ENCODE measurements around the gene MICAL3.

MICAL3 gene

DNA sequence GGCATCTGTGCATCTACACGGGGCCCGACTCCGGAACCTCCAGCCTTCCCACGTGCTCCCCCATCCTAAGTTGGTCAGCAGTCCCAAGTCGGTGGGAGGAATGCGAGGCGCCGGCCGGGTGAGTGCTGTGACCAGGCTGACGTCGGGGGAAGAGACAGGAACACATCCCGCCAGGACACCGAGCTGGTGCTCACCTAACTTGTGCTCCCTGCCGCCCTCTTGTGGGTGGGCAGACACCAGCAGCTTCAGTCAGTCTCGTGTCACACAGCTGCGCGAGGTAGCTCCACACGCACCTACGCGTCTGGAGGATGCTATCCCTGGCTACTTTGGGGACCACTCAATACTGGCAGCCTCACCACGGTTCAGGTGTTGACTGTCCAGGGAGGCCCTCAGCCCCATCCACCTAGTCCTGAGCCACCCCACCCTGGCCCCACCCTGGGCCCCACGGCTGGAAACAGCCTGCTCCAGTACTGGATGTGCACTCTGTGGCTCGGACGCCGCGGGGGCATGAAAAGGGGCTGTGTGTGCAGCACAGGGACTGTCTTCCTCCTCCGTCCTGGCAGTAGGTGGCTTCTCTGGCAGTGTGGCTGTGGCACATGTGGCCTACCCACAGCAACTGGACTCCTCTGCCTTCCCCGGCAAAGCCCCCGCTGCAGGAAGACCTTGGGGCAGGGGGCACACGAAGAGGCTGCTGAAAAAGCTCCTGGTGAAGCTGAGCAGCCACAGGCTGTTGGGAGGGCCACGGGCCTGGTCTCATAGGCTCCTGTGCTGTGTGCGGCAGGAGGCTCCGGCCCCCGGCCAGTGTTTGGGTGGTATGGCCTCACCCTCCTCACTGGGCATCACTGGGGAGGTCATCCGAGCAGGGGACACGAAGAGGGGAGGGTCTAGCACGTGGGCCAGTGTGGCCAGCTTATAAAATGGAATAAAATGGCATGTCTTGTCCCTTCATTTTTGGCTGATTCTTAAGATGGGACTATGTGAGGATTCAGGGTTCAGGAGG lies 238.9 kb downstream of the MICAL3 start:
- peak; percentile 87 for DNase-seq

DNA sequence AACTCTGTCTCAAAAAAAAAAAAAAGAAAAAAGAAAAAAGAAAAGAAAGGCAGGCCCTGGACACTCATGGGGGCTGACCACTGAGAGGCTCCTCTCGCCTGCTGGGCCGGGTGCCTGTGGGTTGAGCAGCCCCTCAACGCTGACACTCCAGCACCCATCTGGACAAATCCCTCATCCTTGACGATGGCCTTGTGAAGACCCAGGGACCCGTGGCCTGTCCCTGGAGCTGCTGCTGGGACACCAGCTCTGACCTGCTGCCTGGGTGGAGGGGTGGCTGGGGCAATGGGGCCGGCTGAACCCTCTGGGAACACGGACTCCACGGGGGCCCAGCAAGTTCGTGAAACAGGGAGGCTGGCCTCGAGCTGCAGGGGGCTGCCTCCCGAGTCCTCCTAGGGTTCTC lies 239.6 kb downstream of the MICAL3 start:
- no peak for DNase-seq

DNA sequence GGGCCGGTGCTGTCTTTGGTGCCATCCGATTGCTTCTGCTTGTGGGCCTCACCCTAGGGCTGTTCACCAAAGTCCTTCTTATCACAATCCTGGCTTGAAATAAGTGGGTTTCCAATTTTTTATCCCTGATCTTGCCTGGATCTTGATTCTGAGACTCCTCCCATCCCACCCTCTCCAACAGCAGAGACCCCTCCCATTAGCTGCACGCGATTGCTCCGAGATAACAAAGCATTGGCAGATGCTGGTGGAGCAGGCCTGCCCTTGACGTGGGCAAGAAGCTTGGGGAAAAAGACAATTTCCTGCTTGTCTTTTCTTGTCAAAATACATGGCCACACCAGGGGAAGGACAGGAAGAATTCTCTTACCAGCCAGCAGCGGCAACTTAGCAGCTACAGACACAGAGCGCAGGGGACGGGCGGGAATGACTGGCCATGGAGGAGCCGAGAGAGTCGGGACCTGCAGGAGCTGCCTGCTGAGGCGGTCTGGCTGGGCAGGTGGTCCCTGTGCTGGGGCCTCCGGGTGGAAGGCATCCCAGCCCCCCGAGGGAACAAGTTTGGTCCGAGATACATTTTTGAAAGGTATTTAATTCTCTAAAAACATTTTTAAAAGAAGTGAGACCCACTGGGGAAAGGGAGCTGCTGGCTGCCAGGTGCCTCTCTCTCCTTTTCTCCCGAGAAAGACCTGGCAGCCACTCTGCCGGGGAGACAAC lies 240.4 kb downstream of the MICAL3 start:
- DNase-seq = no peak

DNA sequence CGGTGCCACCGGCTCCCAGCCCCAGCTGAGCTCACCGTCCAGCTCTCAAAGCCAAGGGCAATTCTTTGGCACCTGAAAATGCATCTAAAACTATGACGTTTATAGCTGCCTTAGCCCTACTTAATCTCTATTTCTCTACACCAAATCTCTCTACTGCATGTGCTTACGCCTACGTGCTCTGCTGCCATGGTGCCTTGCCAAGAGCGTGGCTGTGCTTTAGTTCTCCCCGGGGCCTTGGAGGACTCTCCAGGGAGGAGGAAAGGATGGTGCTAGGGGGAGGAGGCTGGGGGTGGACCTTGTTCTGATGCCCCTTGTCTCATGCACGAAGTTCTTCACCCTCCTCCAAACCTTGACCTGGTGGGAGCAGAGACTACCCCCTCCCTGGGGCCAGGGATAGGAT lies 241.0 kb downstream of the MICAL3 start:
- DNase-seq = no peak

DNA sequence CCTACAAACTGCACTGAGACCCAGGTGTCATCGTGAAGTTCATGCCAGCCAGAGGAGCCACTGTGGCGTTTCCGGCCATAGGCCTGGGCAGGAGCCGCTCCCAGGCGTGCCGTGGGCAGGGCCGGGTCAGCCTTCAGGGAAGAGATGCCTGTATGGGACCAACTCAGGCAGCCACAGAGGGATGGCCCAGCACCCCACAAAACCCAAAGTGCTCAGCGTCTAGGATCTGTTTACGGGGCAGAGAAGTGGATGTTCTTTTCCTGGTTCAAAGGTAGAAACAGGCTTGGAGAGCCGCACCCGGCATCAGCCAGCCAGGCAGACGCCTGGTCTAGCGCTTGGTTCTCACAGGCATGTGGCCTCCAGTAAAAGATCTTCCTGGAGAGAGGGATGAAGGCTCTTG lies 241.7 kb downstream of the MICAL3 start:
- DNase-seq = no peak

DNA sequence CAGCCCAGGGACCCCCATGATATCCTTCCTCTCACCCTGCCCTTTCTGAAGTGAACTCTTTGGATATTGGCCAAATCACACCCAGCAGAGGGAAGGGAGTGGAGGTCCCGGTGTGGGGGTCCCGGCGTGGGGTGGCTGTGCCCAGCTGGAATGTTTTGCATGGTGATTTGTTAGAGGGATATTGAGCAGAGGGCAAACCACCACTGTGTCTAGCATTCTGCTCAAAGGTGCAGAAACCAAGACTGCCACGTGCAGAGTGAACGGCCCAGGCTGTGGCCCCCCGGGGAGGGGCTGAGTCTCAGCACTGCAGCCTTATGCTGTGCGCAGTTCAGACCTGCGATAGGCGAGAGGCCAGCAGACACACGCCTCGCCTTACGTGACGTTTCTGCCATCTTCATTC lies 242.2 kb downstream of the MICAL3 start:
- no peak for DNase-seq

DNA sequence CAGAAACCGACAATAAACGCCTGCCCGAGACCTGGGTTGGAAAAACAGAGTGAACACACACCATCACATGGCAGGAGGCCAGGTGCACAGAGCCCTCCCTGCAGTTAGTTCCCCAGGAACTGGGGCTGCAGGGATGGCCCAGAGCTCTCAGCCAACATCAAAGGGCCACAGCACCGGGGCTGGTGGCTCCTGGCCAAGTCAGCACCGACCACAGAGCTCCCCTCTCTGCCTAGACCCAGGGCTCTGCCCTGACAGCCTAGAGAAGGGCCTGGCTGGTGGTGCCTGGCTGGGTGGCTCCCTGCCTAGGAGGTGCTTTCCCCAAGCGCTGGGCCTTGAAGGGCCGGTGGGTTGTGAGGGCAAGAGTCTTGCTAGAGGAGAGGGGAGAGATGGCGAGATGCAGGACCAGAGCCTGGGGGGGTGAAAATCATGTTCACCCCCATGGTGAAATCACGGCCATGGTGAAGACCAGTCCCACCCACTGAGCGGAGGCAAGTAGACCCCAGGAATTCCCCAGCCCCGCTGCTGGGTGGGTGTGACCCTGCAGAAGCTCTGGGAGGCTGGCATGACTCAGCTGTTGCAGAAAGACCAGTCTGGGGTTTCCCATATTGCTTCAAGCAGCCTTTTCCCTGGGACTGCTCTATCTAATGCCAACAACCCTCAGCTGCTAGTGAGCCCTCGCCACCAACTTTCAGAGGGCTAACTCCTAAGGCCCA lies 242.9 kb downstream of the MICAL3 start:
- DNase-seq = peak; percentile 86

DNA sequence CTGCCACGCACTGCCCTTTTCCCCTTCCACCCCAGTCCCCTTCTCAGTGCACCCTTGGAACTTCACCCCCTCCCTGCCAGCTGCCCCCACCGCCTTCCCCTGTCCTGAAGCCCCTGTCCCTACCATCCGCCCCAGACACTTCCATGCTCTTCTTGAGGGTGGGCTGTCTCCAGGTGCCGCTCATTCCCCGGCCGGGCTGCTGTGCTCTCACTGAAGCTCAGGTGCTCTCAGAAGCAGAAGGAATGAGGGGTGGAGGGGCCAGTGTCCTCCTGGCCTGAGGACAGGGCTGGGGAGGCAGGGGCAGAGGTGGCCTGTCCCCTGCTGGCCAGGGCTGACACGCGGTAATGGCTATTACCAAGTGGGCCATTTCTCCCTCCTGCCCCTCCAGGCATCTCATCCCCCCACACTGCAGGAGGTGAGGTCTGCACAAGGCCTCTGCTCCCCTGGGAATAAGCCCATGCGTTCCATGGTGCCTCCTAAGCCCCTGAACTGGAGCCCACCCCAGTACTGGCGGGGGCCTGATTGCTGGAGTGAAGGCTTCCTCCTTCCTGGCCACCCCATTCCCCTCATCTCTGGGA lies 243.5 kb downstream of the MICAL3 start:
- DNase-seq = no peak

DNA sequence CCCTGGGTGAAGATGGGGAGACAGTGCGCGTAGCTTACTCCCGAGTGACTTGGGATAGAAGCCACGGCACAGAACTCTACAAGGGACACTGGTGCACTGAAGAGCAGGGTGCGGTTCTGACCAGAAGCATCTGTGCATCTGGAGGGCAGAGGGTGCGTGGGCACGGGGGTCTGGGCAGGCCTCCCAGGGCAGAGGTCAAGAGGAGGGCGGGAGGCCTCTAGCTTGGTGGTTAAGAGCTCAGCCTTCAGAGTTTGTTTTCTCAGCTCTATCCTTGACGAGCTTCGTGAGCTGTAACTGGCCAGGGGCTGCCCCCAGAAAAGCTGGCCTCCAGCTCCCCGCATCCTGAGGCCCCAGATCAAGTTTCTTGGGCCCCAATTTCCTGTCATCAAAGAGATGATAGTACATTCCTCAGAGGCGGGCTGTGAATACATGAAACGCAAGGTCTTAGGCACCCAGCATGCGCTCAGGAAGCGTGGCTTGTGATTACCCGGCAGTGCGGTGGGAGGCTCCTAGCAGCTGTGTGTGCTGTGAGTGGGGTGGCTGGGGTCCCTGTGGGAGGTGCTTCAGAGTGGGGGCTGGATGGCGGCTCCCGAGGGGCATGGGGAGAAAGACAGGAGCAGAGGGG lies 244.1 kb downstream of the MICAL3 start:
- DNase-seq = no peak

DNA sequence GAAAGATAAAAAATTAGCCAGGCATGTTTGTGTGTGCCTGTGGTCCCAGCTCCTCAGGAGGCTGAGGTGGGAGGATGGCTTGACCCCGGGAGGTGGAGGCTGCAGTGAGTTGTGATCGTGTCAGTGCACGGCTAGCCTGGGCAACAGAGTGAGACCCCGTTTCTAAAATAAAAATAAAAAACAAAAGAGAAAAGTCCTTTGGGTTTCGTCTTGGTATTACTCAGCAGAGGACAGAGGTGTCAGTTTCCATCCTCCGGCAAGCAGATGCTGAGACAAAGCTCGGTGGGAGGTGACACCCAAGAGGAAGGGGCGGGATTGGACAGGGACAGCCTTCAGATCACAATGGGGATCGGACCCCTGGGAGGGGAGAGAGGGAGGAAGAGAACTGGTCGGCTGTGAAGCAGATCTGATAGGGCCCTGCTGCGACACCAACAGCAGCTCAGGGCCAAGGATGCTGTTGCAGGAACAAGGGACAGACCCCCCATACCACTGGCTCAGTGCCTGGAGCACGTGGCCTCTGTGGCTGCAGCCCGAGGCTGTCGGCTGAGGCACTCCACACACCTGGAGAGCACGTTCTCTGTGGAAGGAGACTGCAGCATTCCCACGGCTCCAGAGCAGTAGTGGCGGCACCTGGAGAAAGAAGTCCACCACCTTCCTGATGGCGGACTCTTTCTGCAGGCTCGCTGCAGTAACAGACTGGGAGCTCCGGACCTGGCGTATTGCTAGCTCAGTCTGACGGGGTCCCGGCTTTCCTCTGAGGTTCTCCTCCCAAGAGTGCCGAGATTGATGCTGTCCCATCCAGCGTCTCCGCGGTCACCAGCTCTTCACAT lies 244.9 kb downstream of the MICAL3 start:
- no peak for DNase-seq

DNA sequence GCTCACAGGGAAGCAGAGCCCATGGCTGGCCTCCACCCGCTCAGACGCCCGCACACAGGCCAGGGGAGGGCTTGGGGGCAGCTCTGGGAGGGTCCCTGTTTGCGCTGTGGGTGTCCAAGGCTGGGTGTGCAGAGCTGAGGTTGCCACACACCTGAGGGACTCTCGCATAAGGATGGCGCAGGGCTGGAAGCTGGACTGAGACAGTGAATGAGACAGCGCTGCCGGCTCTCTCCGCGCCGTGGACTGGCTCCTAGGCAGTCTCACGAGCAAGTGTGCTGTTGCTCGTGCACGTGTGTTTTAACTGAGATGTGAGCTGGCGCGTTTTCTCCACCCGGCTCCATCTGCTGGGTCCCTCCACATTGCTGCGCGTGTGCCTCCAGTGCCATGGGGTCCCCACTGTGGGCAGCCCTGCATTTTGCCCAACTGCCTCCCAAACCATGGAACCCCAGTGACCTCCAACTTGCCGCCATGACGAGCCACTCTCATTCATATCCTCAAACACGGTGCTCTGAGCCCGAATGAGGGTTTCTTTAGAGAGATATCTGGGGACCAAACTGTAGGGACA lies 245.9 kb downstream of the MICAL3 start:
- DNase-seq = no peak

DNA sequence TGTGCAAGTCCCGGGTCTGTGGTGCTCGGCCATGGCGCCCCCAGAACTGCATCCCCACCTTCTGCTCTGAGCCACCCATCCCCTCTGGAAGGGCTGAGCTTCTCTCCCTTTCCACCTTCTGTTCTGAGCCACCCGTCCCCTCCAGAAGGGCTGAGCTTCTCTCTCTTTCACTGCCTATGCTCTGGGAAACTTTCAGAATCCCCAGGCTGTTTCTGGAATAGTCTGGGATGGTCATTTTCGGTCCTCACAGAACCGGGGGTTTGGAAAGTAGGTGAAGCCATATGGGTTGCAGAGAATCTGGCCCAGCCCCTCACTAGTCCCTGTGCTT lies 246.7 kb downstream of the MICAL3 start:
- no peak for DNase-seq

DNA sequence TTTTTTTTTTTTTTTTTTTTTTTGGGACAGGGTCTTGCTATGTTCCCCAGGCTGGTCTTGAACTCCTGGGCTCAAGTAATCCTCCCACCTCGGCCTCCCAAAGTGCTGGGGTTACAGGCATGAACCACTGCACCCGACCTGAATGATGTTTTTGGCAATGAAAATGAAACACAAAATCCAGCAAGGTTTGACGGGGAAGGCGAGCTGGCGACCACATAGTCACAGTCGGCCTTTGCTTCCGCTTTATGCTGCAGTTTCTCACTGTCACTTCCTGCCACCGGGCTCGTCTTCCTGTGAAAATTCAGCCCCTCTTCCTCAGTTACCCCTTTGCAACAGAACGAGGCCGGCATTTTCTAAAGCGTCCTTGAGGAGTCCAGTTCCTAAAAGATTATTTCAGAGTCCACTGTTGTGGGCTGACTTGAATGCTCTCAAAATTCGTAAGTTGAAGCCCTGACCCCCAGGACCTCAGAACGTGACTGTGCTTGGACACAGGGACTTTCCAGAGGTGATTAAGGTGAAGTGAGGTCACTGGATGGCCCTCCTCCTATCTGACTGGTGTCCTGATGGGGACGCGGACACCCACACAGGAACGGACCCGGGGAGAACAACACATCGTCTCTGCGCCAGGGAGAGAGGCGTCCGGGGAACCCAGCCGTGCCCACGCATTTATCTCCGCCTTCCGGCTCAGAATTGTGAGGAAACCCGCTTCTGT lies 247.2 kb downstream of the MICAL3 start:
- DNase-seq = peak; percentile 83

DNA sequence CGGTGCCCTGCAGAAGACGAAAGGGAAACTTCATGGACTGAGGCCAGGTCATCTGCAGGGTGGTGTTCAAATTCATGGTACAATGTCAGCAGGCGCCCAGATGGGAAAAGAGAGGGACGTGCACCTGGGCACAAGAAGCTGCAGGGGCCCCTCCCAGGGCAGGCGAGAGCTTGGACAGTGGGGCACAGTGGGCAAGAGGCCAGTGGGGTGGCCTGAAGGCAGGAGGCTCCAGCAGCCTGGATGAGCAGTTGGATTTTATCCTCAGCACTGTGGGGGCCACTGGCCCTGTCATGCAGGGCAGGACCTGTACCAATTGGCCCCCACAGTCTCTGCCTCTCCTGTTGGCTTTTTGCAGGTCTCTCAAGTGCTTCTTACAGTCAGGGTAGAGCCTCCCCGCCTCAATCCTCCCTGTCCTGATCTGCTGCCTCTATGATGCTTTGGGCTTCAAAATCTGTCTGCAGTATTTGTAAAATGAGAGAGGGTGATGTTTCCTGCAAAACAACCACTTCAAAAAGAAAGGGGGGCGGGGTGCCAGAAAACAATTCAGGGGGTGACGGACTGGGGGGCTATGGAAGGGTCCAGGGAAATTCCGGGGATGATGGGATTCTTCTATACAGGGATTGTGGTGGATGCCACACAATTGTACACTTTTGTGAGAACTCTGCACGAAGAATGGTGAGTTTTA lies 248.4 kb downstream of the MICAL3 start:
- DNase-seq = no peak

DNA sequence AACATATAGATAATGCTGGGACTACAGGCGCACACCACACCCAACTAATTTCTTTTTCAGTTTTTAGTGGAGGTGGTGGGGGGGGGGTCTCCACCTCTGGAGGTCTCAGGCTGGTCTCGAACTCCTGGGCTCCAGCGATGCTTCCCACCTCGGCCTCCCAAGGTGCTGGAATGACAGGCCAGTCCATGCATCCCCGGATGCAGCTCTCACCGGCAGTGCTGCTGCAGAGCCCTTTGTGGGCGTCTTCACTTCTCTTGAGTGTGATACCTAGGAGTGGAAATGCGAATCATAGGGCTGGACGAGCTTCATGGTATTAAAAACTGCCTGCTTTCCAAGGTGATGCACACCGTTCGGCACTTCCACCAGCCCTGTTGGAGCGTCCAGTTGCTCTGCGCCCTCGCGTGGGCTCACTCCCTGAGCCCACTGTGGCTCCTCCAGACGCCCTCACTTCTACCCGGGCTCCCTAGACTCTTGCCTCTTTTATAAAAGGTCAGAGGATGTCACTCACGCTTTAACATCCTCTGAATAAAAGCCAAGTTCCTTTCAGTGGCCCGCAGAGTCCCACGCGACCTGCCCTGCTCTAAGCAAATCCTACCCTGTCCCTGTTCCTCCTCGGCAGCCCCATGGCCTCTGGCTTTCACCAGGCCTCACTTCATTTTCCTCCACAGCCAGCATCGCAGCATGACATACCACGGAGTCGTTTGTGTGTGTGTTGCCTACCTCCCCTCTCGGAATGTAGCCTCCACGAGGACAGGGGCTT lies 249.3 kb downstream of the MICAL3 start:
- DNase-seq = no peak

DNA sequence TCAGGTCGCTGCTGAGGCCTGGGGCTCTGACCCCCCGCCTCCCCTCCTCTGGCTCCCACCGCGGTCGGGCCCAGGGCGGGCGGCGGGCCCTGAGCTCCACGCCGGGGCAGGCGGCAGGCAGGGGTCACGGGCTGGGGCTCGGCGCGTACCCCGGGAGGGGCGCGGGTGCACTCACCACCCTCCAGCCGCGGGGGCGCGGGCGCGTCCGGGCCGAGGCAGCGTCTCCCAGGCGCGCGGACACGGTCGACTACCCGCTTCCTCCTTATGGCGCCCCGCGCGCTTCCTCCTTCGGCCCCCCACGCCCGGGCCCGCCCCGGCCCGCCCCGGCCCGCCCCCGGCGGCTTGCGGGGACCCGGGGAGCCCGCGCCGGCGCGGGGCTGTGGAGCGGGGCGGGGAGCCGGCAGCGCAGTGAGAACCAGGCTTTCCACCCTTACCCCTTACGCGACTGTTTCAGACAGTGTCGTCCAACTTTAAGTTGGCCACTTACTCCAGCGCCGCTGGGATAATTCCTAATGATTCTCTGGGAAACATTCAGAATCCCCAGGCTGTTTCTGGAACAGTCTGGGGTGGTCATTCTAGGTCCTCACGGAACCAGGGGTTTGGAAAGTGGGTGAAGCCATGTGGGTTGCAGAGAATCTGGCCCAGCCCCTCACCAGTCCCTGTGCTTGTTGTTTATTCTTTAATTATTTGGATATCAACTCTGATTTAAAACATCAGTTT lies 250.0 kb downstream of the MICAL3 start, which contains the start of gene BID:
Gene BID (minus strand): TSS at position 264 of the 720 bp plus-strand sequence. CDS start 24,353 bp downstream, outside the sequence.
- no peak for DNase-seq

DNA sequence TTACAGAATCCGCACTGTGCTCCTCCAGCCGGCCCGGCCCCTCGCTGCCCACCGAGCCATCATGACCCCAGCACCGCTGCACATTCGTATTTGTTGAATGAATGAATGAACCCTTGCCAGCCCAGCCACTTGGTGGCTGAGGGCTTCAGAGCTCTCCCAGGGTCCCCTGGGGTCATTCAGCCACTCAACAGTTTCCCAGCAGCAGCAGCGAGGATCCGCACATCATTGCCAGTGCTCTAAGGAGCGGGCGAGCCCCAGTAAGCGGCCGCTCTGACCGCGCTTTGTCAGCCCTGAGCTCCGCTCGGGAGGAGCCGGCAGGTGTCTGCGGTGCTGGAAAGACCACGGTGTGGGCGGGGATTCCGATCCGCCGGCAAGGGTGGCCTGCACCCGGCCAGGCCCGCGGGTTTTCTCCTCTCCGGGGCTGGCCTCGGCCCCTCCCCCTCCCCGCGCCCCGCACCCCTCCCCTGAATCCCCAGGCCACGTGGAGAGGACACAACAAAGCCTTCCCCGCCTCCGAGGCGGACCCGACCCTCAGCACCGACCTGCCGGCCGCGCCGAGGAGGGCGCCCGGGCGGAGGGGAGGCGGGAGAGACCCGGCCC lies 250.7 kb downstream of the MICAL3 start:
- peak; percentile 84 for DNase-seq

Measured in activated CD8-positive, alpha-beta memory T cell treated with anti-CD3 and anti-CD28 coated beads for 24 hours (primary cell).